ENCODE data around the gene LRRC61.

Gene LRRC61

GRCh38 chr7:150358433-150358832, 35.3 kb downstream of the LRRC61 start:
- DNase-seq: no peak

DNA sequence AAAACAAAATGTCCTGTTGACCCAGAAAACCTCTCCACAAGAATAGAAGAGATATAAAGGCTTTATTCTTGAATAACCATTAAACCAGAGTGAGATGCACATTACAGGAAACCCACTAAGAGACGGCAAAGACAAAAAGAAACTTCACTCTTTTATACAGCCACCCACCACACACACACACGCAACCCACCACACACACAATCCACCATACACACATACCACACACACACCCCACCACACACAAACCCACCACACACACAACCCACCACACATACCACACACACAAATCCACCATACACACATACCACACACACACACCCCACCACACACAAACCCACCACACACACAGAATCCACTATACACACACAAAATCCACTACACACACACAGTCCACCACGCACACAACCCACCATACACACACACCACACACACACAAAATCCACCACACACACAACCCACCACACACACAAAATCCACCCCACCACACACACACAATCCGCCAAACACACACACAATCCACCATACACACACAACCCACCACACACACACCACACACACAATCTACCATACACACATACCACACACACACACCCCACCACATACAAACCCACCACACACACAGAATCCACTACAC, 36.0 kb downstream of the LRRC61 start:
- DNase-seq: no peak

GRCh38 chr7:150359622-150360362, 36.6 kb downstream of the LRRC61 start:
- DNase-seq: no peak

- no peak for DNase-seq
Measured at GRCh38 chr7:150360363-150361058, 37.4 kb downstream of the LRRC61 start.

DNA sequence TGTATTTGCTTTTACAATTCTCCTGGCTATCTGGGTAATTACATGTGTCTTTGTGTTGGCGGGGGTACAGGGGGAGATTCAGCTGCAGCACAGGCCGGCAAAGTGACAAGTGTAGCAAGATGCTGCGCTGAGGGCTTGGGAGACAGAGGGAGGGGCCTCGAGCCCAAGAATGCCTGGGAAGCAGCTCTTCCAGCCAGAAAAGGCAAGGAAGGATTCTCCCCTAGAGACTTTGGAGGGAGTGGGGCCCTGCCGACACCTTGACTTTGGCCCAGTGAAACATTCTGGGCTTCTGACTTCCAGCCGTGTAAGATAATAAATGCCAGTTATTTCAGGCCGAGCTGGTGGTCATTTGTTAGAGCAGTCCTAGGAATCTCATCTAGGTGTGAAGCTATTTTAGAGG, 38.2 kb downstream of the LRRC61 start:
- no peak for DNase-seq

DNA sequence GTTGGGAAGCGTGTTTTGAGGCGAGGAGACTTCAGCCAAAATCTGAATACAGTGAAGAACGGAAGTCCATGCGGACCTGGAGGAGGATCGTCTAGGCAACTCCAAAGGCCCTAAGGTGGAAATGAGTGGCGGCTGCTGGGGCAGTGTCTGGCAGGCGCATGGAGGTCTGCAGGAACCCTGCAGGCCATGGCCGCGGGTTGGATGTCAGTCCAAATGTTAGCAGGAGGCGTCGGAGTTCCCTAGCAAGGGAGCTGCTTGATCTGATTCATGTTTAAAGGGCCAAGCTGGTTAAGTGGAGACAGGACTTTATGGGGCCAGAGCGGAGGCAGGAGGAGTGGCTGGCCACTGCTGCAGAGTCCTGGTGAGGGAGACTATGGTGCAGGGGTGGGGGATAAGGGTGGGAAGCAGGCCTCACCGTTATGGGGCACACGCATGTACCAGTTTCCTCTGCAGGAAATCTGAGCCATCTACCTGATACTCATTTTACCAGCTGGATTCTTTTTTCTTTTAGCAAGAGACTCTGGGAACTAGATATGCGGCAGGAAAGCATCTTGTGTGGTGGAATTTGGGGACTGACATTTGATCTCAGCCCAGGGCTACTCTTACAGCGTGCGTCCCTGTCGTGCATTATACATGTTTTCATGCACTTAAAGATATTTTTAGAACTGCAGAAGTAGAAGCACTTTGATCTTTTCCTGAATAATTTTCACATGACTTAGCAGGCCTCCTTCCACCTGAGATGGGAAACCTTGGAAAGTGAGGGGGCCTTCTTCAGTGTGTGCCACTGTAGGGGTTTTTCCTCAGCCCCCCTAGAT, 38.9 kb downstream of the LRRC61 start:
- DNase-seq: no peak

- DNase-seq: no peak
Measured at GRCh38 chr7:150363370-150363769, 40.2 kb downstream of the LRRC61 start.

GRCh38 chr7:150363872-150364271, 40.7 kb downstream of the LRRC61 start:
- no peak for DNase-seq

- DNase-seq: no peak
Measured at GRCh38 chr7:150365194-150365593, 42.0 kb downstream of the LRRC61 start.

DNA sequence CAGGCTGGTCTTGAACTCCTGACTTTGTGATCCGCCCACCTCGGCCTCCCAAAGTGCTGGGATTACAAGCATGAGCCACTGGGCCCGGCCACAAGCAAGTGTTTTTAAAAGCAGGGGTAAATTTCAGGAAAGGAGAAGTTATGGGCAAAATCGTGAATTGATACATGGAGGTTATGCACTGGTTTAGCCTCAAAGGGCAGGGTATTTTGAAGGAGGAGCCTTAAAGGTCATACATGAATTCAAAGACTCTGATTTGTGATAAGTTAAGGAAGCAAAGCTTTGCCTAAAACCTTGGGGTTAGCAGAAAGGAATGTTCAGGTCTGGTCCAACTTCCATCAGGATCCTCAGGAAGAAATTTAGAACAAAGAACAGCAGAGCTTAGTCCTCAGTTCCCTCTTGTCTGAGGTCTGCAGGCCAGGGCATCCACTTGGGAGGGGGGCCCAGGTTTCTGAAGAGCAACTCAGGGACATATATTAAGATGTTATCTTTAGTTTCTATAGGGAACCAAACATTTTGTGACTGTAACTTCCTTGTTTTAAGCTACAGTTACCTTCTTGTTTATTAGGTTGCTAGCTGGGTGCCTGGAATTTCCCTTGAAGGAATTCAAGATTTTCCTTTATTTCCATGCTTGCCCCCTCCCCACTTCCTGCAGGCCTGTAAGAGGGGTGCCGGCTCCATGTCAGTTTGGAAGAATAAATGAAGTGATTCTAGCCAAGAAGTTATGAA, 42.7 kb downstream of the LRRC61 start:
- no peak for DNase-seq

DNA sequence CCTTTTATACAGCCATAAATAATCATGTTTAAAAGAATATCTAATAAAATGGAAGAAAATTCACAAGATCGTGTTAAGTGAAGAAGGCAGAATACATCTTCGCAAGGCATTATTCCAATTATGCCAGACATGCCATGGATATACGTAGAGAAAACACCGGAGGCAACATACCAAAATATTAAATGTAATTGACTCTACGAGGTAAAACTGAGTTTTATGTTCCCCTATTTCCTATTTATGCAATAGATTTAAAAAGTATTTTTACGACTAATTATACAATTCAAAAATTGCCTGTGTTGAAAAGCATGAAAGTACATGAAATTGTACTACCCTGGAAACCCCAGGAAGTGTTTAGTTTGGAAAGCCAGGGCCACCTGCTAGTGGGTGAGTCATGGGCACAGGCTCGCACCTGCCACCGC, 44.5 kb downstream of the LRRC61 start:
- no peak for DNase-seq

- DNase-seq: peak; percentile 75
Measured at GRCh38 chr7:150368096-150368883, 45.1 kb downstream of the LRRC61 start, which contains the start of gene REPIN1. Gene REPIN1 (plus strand): TSS chr7:150368822. CDS start chr7:150369712, 890 bp downstream.

GRCh38 chr7:150368884-150369747, 46.0 kb downstream of the LRRC61 start:
- DNase-seq: peak; percentile 64

DNA sequence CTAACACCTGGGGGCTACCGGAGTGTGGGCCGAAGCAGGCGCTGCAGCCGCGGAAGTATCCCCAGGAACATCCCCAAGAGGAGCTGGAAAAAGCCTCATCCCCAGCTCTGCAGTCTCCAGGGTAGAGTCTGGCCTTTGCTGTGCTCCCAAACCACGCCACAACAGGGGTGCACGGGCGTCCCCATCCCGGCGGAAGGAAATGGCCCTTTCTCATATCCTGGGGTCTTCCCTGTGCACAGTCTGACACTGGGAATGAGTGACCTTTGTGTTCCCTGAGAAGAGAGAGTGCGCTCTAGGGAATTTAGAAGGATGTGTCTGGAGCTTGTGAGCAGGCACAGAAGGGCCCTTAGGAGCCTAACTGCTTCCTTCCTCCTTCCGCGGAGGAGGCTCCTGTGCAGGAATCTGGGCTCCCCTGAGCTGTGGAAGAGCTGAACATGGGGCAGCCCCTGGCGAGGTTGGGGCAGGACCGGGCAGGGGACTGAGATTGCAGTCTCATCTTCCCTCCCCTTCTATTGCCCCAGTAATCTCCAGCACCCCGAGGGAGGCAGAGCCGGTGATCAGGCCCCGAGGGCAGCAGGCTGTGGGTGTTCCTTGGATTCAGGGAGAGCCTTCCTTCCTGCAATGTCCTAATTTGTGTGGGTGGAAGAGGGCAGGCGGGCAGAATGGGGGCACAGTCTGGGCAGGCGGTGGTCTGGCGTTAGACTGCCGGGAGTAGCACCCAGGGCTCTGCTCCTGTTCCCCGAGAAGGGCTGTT, 46.8 kb downstream of the LRRC61 start:
- no peak for DNase-seq

DNA sequence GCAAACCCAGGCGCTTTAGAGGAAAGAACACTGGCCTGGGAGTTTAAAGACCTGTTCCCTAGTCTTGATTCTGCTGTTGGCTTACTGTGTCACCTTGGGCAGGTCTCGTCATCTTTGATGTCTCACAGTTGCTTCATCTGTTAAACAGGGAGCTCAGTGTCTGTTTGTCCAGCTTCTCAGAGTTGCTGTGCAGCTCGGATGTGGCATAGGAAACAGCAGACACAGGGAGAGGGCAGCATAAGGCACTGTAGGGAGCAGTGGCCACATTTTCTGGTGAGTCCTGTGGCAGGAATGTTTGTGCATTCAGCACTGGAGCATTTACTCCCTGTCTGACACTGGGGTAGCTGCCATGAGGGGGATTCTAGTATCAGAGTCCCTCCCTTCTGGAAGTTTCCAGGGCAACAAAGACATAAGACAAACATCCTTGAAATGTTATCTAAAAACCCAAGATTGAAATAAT, 47.5 kb downstream of the LRRC61 start:
- DNase-seq: no peak

DNA sequence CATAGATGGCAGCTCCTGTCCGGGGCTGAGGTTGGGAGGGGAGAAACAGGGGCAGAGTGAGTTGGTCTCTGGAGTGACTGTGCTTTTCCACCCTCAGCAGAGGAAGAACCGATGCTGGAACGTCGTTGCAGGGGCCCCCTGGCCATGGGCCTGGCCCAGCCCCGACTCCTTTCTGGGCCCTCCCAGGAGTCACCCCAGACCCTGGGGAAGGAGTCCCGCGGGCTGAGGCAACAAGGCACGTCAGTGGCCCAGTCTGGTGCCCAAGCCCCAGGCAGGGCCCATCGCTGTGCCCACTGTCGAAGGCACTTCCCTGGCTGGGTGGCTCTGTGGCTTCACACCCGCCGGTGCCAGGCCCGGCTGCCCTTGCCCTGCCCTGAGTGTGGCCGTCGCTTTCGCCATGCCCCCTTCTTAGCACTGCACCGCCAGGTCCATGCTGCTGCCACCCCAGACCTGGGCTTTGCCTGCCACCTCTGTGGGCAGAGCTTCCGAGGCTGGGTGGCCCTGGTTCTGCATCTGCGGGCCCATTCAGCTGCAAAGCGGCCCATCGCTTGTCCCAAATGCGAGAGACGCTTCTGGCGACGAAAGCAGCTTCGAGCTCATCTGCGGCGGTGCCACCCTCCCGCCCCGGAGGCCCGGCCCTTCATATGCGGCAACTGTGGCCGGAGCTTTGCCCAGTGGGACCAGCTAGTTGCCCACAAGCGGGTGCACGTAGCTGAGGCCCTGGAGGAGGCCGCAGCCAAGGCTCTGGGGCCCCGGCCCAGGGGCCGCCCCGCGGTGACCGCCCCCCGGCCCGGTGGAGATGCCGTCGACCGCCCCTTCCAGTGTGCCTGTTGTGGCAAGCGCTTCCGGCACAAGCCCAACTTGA, 48.2 kb downstream of the LRRC61 start:
- DNase-seq: no peak

GRCh38 chr7:150371996-150372270, 48.8 kb downstream of the LRRC61 start:
- no peak for DNase-seq

DNA sequence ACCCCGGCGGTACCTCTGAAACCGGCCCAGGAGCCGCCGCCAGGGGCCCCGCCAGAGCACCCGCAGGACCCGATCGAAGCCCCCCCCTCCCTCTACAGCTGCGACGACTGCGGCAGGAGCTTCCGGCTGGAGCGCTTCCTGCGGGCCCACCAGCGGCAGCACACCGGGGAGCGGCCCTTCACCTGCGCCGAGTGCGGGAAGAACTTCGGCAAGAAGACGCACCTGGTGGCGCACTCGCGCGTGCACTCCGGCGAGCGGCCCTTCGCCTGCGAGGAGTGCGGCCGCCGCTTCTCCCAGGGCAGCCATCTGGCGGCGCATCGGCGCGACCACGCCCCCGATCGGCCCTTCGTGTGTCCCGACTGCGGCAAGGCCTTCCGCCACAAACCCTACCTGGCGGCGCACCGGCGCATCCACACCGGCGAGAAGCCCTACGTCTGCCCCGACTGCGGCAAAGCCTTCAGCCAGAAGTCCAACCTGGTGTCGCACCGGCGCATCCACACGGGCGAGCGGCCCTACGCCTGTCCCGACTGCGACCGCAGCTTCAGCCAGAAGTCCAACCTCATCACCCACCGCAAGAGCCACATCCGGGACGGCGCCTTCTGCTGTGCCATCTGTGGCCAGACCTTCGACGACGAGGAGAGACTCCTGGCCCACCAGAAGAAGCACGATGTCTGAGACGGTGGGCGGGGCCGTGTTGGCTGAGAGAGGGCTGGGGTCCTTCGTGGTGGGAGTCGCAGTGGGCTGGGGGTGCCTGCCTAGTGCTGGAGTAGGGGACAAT, 49.3 kb downstream of the LRRC61 start:
- DNase-seq: no peak

Measured in stimulated activated CD4-positive, alpha-beta T cell treated with anti-CD3 and anti-CD28 coated beads, Interleukin-12 subunit alpha, Interleukin-12 subunit beta, amount 100 ng/mL, for 4 hours (primary cell).